ENCODE results near the gene TBC1D23.

Gene TBC1D23

DNA sequence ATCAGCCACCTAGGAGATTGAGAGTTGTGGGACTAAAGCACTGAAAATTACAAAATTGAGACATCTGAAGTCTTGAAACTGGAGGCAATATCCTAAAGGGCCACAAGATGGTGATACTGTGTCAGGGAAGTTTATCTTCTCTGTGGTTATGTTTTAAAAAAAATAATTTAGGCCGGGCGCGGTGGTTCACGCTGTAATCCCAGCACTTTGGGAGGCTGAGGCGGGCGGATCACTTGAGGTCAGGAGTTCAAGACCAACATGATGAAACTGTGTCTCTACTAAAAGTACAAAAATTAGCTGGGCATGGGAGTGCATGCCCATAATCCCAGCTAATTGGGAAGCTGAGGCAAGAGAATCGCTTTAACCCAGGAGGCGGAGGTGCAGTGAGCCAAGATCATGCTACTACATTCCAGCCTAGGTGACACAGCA is 55.9 kb downstream of the TBC1D23 start:
- no peak for TF ChIP-seq GATA3 (IDR thresholded peaks at IDR 0.05; ENCODE audit: low read depth, low read length)
- TF ChIP-seq GATA2 (IDR thresholded peaks at IDR 0.05; ENCODE audit: low read depth, low read length): no peak

DNA sequence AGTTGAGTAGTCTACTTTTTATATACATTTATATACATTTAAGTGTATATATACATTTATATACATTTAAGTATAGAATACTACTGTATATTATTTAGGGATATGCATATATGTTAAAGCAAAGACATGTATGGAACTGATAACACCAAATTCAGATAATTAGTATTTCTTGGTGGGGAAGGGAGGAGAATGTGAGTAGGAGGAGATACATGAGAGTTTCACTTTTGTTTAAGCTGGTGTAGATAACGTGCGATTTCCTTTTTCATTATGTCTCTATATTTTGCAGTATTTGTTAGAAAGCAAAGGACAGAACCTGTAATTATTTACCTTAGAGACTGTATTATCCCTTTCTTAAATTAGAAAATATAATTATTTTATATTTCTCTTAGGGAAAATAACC is 57.1 kb downstream of the TBC1D23 start:
- TF ChIP-seq GATA2 (IDR thresholded peaks at IDR 0.05; ENCODE audit: low read depth, low read length): no peak
- TF ChIP-seq GATA3 (IDR thresholded peaks at IDR 0.05; ENCODE audit: low read depth, low read length): no peak

DNA sequence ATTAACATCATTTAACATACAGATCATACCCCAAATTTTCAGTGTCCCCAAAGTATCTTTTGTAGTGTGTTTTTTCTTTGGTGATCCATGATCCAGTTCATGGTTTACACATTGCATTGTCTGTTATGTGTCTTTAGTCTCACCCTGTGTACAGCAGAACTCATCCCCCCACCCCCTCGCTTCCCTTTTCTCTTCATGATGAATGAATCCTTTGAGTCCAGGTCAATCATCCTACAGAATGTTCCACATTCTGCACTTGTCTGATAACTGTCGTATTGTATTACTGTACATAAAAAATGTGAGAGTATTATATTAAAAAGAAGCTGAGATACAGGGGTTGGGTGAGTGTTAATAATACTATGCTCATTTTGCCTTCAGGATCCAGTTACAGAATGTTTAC is 59.2 kb downstream of the TBC1D23 start:
- TF ChIP-seq GATA3 (IDR thresholded peaks at IDR 0.05; ENCODE audit: low read depth, low read length) (no peak), GATA2 (IDR thresholded peaks at IDR 0.05; ENCODE audit: low read depth, low read length) (no peak)

DNA sequence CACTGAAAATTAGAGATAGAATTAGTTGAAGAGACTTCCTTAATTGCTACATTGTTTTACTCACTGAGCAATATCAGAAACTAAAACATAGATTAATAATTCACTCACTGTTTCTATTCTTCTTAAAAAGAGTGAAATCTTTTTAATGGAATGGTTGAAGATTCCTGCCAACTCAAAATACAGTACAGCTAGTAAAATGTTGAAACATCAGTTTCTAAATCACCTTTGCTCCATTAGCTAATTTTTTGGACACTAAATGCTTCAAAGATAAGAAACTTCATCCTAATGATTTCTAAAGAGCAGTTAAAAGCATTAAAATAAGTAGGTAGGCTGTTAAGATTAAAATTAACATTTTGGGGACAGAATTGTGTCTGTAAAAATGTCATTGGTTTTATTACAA is 63.3 kb downstream of the TBC1D23 start:
- no peak for TF ChIP-seq GATA3 (IDR thresholded peaks at IDR 0.05; ENCODE audit: low read depth, low read length)
- no peak for TF ChIP-seq GATA2 (IDR thresholded peaks at IDR 0.05; ENCODE audit: low read depth, low read length)

DNA sequence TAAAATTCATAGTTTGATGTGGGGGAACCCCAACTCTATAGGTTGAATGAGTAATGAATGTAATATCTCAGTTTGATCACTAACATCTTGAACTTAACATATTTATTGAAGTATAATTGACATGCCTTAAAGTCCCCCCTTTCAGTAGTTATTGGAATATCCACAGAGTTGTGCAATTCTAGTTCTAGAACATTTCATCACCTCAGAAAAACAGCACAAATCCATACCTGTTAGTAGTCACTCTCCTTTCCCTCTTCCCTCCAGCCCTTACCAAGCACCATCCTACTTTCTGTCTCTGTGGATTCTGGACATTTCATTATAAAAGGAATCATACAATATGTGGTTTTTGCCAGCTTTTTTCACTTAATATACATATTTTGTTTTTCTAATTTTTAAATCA is 65.0 kb downstream of the TBC1D23 start:
- TF ChIP-seq GATA3 (IDR thresholded peaks at IDR 0.05; ENCODE audit: low read depth, low read length) (no peak), GATA2 (IDR thresholded peaks at IDR 0.05; ENCODE audit: low read depth, low read length) (no peak)

DNA sequence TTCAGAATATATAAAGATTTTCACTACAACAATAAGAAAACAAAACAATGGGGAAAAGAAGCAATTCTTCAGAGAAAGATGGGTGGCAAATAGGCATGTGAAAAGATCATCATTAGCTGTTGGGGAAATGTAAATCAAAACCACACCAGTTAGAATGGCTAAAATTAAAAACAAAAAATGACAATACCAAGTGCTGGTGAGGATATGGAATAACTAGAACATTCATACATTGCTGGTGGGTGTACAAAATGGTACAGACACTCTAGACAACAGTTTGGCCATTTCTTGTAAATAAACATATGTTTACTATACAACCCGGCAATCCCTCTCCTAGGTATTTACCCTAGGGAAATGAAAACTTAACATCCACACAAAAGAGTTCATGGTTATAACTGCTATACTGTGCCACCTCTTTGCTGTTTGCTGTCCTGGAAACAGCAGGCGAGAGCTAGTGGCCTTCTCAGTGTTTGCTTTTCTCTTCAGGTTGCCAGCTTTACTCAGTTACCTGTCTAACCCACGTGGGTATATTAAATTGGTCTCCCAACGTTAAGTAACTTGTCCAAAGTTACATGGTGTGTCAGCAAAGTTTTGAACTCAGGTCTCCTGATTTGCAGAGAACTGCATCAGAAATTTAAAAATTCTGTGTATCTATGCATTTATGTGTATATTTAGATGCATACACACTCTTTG is 69.2 kb downstream of the TBC1D23 start:
- TF ChIP-seq GATA2 (IDR thresholded peaks at IDR 0.05; ENCODE audit: low read depth, low read length): no peak
- no peak for TF ChIP-seq GATA3 (IDR thresholded peaks at IDR 0.05; ENCODE audit: low read depth, low read length)

DNA sequence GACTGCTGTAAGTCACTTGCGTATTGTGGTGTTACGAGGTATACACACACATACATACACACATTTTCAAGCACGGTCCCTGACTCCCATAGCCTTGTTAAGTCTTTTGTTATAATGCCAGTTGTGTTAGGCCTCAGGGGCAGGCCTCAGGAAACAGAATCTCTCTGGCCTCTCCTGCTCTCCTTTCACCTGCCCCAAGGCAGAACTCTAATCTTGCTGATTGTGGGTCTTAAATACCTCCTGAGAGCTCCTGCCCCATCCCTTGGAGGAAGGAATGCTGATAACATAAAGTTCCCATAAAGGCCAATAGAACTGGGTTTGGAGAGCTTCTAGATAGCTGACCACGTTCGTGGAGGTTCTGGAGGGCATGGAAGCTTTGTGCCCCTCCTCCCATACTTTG is 69.9 kb downstream of the TBC1D23 start:
- TF ChIP-seq GATA2 (IDR thresholded peaks at IDR 0.05; ENCODE audit: low read depth, low read length): no peak
- TF ChIP-seq GATA3 (IDR thresholded peaks at IDR 0.05; ENCODE audit: low read depth, low read length): no peak

DNA sequence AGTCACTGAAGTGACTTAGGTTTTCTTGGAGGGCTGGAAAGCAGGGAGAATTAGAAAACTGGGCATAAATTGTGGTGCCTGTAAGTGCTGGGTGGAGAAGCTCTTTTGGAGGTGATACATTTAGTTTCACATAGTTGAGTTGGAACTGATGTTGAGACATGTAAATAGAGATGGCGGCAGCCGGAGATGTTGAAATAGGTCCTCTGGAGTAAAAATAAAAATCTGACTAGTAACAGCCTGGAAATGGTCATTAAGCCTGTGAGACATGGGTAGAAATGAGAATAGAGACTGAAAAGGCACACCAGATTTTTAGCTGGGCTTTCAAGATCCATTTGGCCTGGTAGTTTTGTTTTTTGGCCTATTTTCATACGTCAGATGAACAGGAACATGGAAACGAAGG is 70.9 kb downstream of the TBC1D23 start:
- no peak for TF ChIP-seq GATA3 (IDR thresholded peaks at IDR 0.05; ENCODE audit: low read depth, low read length)
- no peak for TF ChIP-seq GATA2 (IDR thresholded peaks at IDR 0.05; ENCODE audit: low read depth, low read length)

DNA sequence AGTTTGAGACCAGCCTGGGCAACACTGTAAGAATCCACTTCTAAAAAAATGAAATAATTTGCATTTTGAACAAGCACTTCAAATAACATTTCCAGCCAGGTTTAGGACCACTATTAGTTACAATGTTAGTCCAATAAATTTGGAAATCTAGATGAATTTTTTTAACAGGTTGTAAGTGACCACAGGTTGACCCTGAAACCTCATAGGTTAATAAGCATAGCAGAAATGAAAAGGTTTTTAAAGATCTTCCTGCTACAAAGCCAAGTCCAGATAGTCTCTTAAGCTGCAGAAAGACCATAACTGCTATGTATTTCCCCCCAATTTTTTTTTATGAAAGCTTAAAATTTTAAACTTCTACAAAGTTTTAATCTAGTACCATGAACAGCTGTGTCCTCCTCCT is 72.3 kb downstream of the TBC1D23 start:
- TF ChIP-seq GATA3 (IDR thresholded peaks at IDR 0.05; ENCODE audit: low read depth, low read length) (no peak), GATA2 (IDR thresholded peaks at IDR 0.05; ENCODE audit: low read depth, low read length) (no peak)

DNA sequence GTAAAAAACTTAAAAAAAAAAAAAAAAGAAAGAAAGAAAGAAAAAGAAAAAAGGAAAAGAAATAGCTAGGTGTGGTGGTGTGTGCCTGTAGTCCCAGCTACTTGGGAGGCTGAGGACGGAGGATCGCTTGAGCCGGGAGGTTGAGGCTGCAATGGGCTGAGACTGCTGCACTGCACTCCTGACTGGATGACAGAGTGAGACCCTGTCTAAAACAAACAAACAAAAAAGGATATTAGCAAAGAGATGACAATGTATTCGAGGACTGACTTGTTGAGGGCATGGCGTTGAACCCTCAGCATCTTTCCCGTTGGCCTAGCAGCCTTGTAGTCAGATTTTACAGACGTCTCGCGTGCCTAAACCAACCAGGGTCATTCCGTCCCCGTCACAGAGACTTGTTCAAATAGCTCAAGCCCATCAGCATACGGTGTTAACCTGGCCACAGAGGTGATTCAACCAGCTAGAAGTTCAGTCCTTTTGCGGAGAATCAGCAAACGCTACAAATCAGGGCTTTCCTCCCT is 73.2 kb downstream of the TBC1D23 start:
- TF ChIP-seq GATA3 (IDR thresholded peaks at IDR 0.05; ENCODE audit: low read depth, low read length) (no peak), GATA2 (IDR thresholded peaks at IDR 0.05; ENCODE audit: low read depth, low read length) (no peak)

DNA sequence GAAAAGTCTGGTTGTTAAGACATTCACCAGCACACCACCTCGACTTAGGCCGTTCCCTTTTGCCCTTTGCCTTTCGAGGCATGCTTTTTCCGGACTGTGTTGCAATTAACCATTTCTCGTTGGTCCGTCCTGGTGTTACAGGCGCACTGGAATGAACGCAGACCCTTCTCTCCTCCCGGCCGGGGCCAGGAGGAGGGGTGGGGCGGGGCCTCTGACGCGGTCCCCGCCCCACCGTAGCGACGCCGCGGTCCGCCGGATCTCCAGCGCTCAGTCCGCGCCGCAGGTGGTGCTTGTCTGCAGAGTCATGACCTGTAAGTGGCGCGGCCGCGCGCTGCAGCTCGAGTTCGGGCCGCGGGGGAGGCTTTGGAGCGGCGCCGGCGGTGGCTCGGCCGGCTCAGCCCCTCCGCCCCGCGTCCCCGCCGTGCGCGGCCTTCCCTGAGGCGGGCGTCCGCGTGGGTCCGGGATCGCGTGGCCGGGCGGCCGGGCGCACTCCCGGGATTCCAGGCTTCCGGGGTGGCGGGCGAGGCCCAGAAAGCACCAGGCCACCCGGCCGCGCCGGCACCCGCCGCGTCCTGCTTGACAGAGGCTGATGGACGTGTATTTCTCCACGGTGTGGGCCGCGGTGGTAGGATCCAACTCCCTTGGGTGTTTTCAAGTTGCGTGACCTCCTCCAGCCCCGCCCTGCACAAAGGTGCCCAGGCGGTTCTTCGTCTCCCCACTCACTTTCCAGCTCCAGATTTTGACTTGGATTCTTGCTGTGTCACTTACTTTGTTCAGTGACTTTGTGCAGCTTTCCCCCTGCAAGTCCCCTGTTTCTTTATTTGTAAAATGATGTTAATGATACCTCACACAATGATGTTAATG is 73.9 kb downstream of the TBC1D23 start, which contains the start of gene NIT2:
Gene NIT2, plus strand, starts transcription at position 270 of the 864 bp plus-strand sequence. Its CDS starts 35 bp downstream, at position 305.
- TF ChIP-seq GATA2 (IDR thresholded peaks at IDR 0.05; ENCODE audit: low read depth, low read length) (no peak), GATA3 (IDR thresholded peaks at IDR 0.05; ENCODE audit: low read depth, low read length) (no peak)

DNA sequence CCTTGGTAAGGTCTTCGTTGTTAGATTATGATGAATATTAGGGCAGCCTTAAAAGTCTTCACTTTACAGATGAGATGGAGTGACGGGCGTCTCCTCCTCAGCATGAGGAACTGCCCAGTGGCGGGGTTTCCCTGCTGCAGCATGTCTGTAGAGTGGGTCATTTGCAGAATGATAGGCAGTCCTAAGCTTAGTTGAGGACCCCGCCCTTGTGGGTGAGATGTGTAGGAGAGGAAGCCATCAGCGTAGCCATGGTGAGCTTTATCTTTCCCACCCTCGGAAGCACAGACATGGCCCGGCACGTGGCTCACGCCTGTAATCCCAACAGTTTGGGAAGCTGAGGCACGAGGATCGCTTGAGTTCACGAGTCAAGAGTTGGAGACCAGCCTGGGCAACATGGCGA is 74.6 kb downstream of the TBC1D23 start:
- TF ChIP-seq GATA3 (IDR thresholded peaks at IDR 0.05; ENCODE audit: low read depth, low read length): no peak
- no peak for TF ChIP-seq GATA2 (IDR thresholded peaks at IDR 0.05; ENCODE audit: low read depth, low read length)

DNA sequence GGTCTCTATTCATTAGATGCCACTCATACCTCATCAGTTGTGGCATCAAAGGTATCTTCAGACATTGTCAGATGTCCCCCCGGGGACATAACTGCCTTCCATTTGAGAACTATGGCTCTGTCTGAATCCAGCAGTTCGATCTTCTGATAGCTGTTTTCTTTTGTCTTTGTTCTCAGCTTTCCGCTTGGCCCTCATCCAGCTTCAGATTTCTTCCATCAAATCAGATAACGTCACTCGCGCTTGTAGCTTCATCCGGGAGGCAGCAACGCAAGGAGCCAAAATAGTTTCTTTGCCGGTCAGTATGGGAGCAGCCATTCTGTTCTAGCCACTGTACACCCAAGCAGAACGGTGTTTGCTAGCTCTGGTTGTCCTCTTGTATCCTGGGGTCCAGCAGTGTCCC is 78.1 kb downstream of the TBC1D23 start:
- TF ChIP-seq GATA2 (IDR thresholded peaks at IDR 0.05; ENCODE audit: low read depth, low read length) (no peak), GATA3 (IDR thresholded peaks at IDR 0.05; ENCODE audit: low read depth, low read length) (no peak)

DNA sequence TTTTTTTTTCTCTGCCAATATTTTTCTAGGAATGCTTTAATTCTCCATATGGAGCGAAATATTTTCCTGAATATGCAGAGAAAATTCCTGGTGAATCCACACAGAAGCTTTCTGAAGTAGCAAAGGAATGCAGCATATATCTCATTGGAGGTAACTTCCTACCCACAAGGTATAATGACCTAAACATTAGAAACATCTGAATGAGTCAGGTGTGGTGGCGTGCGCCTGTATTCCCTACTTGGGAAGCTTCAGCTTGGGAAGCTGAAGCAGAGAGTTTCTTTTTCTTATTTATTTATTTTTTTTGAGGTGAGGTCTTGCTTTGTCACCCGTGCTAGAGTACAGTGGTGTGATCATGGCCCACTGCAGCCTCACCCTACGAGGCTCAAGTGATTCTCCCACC is 79.0 kb downstream of the TBC1D23 start:
- TF ChIP-seq GATA2 (IDR thresholded peaks at IDR 0.05; ENCODE audit: low read depth, low read length) (no peak), GATA3 (IDR thresholded peaks at IDR 0.05; ENCODE audit: low read depth, low read length) (no peak)

DNA sequence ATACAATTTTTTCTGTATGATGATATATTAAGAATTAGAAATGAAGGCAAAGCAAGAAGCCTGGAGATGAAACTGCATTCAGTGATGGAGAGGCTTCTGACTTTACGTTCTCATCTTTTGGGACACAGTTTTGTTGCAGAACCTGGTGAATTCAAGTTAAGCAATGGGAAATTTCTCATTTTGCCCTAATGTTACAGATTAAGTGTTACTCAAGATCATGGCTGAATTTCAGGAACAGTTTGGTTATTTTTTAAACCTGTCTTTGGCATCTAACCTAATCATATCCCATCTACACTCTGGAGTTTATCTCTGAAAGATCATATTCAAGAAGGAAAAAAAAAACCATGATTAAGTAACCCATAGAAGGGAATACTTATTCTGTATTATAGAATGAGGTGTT is 79.7 kb downstream of the TBC1D23 start:
- TF ChIP-seq GATA3 (IDR thresholded peaks at IDR 0.05; ENCODE audit: low read depth, low read length): no peak
- TF ChIP-seq GATA2 (IDR thresholded peaks at IDR 0.05; ENCODE audit: low read depth, low read length): no peak
